WTC11 (cell line): ENCODE data around the gene HPSE2. TPM values are rescaled to one million over a fixed set of nuclear protein-coding genes. Genes with fewer than 3 reads are reported as not detected.

Experiments
- ATAC-seq: fragments of 200-7000 bp; cut with Tn5 transposase; 2 replicates; pipeline ENCODE4 v1.10.0; 2021; ENCODE audit warnings: mild to moderate bottlenecking, moderate library complexity
- CTCF ChIA-PET: fragments of 300-600 bp; sonication (Branson Sonifier 250); formaldehyde crosslinking; loops from one replicate; lab custom pipeline; 2021; ENCODE audit warnings: antibody characterized with exemption; lab: Charles Lee
- POLR2A ChIA-PET: fragments of 350-600 bp; sonication (Branson Sonifier 250); formaldehyde crosslinking; loops from one replicate; lab custom pipeline; 2021; ENCODE audit warnings: antibody characterized with exemption; lab: Charles Lee
- DNase-seq: peaks from one replicate; pipeline ENCODE4 v3.0.0; 2021; ENCODE audit warnings: low spot score
- H3K27ac Mint-ChIP-seq: 2 replicates; pipeline ENCODE4 v1.8.0; 2021; ENCODE audit warnings: mixed read lengths
- H3K27me3 Mint-ChIP-seq: 2 replicates; pipeline ENCODE4 v1.8.0; 2021; ENCODE audit warnings: low read depth, mild to moderate bottlenecking, moderate library complexity, mixed read lengths
- H3K36me3 Mint-ChIP-seq: 2 replicates; pipeline ENCODE4 v1.8.0; 2021; ENCODE audit warnings: mixed read lengths
- H3K4me1 Mint-ChIP-seq: 2 replicates; pipeline ENCODE4 v1.8.0; 2022; ENCODE audit warnings: mixed read lengths
- H3K4me3 Mint-ChIP-seq: 2 replicates; pipeline ENCODE4 v1.8.0; 2021; ENCODE audit warnings: mild to moderate bottlenecking, moderate library complexity, mixed read lengths
- H3K9me3 Mint-ChIP-seq: 2 replicates; pipeline ENCODE4 v1.8.0; 2021; ENCODE audit warnings: mixed read lengths
- ARID4B ChIP-seq: sonication (generic); formaldehyde crosslinking; IDR thresholded peaks from 2 replicates; pipeline ENCODE4 v1.8.0; 2023; ENCODE audit warnings: missing genetic modification reagents, mild to moderate bottlenecking, borderline replicate concordance
- CBFB ChIP-seq: sonication (generic); formaldehyde crosslinking; IDR thresholded peaks from 2 replicates; pipeline ENCODE4 v1.8.1; 2022; ENCODE audit warnings: mild to moderate bottlenecking, low read depth, missing genetic modification reagents
- CREM ChIP-seq: sonication (generic); formaldehyde crosslinking; IDR thresholded peaks from 2 replicates; pipeline ENCODE4 v1.8.1; 2022; ENCODE audit warnings: mild to moderate bottlenecking, missing genetic modification reagents, moderate library complexity
- E2F5 ChIP-seq: sonication (generic); formaldehyde crosslinking; IDR thresholded peaks from 2 replicates; pipeline ENCODE4 v1.8.1; 2022; ENCODE audit warnings: mild to moderate bottlenecking, moderate library complexity, missing genetic modification reagents
- ERG ChIP-seq: fragments of 250-450 bp; sonication (Bioruptor Pico); IDR thresholded peaks from 2 replicates; pipeline ENCODE4 v1.8.0; 2021; ENCODE audit warnings: mild to moderate bottlenecking
- ESRRA ChIP-seq: sonication (generic); formaldehyde crosslinking; IDR thresholded peaks from 2 replicates; pipeline ENCODE4 v1.8.1; 2022; ENCODE audit warnings: mild to moderate bottlenecking, missing genetic modification reagents, borderline replicate concordance
- IRF2 ChIP-seq: sonication (generic); formaldehyde crosslinking; IDR thresholded peaks from 2 replicates; pipeline ENCODE4 v1.8.0; 2022; ENCODE audit warnings: low read depth, missing genetic modification reagents, borderline replicate concordance
- NFE2L1 ChIP-seq: sonication (generic); formaldehyde crosslinking; IDR thresholded peaks from 2 replicates; pipeline ENCODE4 v1.8.1; 2023; ENCODE audit warnings: missing genetic modification reagents
- NR1H2 ChIP-seq: sonication (generic); formaldehyde crosslinking; IDR thresholded peaks from 2 replicates; pipeline ENCODE4 v1.9.0; 2021; ENCODE audit warnings: mild to moderate bottlenecking, moderate library complexity, missing genetic modification reagents
- NR2C2 ChIP-seq: sonication (generic); formaldehyde crosslinking; IDR thresholded peaks from 2 replicates; pipeline ENCODE4 v1.8.0; 2022; ENCODE audit warnings: mild to moderate bottlenecking, missing genetic modification reagents
- NR3C1 ChIP-seq: sonication (generic); formaldehyde crosslinking; conservative IDR thresholded peaks from 2 replicates; pipeline ENCODE4 v1.8.1; 2023; ENCODE audit warnings: low read depth, mild to moderate bottlenecking, missing genetic modification reagents
- RELA ChIP-seq: sonication (generic); formaldehyde crosslinking; IDR thresholded peaks from 2 replicates; pipeline ENCODE4 v1.8.1; 2022; ENCODE audit warnings: missing genetic modification reagents, mild to moderate bottlenecking, borderline replicate concordance
- SOX15 ChIP-seq: fragments of 250-450 bp; sonication (Bioruptor Pico); IDR thresholded peaks from 2 replicates; pipeline ENCODE4 v1.9.0; 2021; ENCODE audit warnings: mild to moderate bottlenecking
- ZNF232 ChIP-seq: sonication (generic); formaldehyde crosslinking; IDR thresholded peaks from 2 replicates; pipeline ENCODE4 v1.8.0; 2022; ENCODE audit warnings: mild to moderate bottlenecking, missing genetic modification reagents
- total RNA-seq: library from RNA; stranded (reverse); gene quantifications from 3 replicates; pipeline ENCODE4 v1.2.3, GENCODE V29; 2021
- TF ChIP-seq, protein P1 (sequence below): sonication (generic); formaldehyde crosslinking; conservative IDR thresholded peaks from 2 replicates; pipeline ENCODE4 v1.8.1; 2023; ENCODE audit warnings: mild to moderate bottlenecking, low read depth, missing genetic modification reagents, moderate library complexity
- TF ChIP-seq, protein P2 (sequence below): sonication (generic); formaldehyde crosslinking; IDR thresholded peaks from 2 replicates; pipeline ENCODE4 v1.8.0; 2022; ENCODE audit warnings: mild to moderate bottlenecking, missing genetic modification reagents

Gene HPSE2
- total RNA-seq, 1 experiment from 2014 or later: 0.66 TPM

DNA sequence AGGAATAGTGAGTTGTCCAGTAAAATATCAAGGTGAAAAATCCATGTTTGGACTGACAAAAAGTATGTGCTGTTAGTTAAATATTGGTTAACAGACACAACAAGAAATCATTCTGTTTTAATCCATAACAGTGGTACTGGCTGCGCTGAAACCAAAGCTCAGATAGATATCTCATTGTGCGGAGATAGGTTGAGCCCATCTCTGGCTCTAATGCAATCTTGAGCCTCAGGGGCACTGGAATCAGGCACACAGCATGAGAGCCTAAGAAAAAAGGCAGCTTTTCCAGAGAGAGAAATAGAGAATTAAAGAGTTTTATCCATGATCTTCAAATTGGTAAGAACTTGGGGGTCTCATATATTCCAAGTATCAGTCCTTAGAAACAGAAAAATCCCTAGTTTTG is 373.7 kb downstream of the HPSE2 start:
- CTCF ChIA-PET: interaction anchor here (1.2 to 3.3 kb wide), 2 partner anchors 9 to 415 kb away, joined by 4 to 9 read pairs; no protein-coding TSS in a partner anchor
- no peak for DNase-seq

More for the DNA sequence above, 373.7 kb downstream of the HPSE2 start:
- no peak for ATAC-seq
- POLR2A ChIA-PET: no interaction called here
- TF ChIP-seq E2F5 (no peak), ZNF232 (CRISPR knock-in tag) (no peak), NFE2L1 (CRISPR knock-in tag) (no peak), SOX15 (CRISPR knock-in tag) (no peak), ERG (CRISPR knock-in tag) (no peak), CREM (CRISPR knock-in tag) (no peak), CBFB (no peak), NR3C1 (CRISPR knock-in tag) (no peak), NR1H2 (CRISPR knock-in tag) (no peak), ESRRA (CRISPR knock-in tag) (no peak), NR2C2 (CRISPR knock-in tag) (no peak), IRF2 (no peak), ARID4B (CRISPR knock-in tag) (no peak), RELA (no peak)
- TF ChIP-seq, protein P1, sequence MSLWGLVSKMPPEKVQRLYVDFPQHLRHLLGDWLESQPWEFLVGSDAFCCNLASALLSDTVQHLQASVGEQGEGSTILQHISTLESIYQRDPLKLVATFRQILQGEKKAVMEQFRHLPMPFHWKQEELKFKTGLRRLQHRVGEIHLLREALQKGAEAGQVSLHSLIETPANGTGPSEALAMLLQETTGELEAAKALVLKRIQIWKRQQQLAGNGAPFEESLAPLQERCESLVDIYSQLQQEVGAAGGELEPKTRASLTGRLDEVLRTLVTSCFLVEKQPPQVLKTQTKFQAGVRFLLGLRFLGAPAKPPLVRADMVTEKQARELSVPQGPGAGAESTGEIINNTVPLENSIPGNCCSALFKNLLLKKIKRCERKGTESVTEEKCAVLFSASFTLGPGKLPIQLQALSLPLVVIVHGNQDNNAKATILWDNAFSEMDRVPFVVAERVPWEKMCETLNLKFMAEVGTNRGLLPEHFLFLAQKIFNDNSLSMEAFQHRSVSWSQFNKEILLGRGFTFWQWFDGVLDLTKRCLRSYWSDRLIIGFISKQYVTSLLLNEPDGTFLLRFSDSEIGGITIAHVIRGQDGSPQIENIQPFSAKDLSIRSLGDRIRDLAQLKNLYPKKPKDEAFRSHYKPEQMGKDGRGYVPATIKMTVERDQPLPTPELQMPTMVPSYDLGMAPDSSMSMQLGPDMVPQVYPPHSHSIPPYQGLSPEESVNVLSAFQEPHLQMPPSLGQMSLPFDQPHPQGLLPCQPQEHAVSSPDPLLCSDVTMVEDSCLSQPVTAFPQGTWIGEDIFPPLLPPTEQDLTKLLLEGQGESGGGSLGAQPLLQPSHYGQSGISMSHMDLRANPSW (CRISPR knock-in tag): no peak
- TF ChIP-seq, protein P2, sequence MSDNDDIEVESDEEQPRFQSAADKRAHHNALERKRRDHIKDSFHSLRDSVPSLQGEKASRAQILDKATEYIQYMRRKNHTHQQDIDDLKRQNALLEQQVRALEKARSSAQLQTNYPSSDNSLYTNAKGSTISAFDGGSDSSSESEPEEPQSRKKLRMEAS (CRISPR knock-in tag): no peak
- H3K27me3 Mint-ChIP-seq: no peaks in the 10 kb centered on the region; the same call in 1 of the 2 replicates
- no peaks in the 10 kb centered on the region for H3K4me1 Mint-ChIP-seq
- peaks cover 16% of the 10 kb centered on the region for H3K9me3 Mint-ChIP-seq
- peaks cover 2% of the 10 kb centered on the region; the same call in 1 of the 2 replicates for H3K36me3 Mint-ChIP-seq
- H3K27ac Mint-ChIP-seq: no peak overlapping the region
- H3K4me3 Mint-ChIP-seq: no peak overlapping the region
